Stomach (tissue), 4 donors: ENCODE results near the gene SERPINB11.

Experiments used
- CTCF ChIP-seq, 7 experiments: fragments of 450-650 bp in 4 of 7; fragments of 200-600 bp in 3 of 7; sonication (generic) in 3 of 7; IDR thresholded peaks; one replicate each; pipeline ENCODE4 v1.5.1; 2016 to 2019; ENCODE audit warnings: antibody characterized with exemption in 7 of 7, control low read depth in 2 of 7, mild to moderate bottlenecking in 1 of 7
- EP300 ChIP-seq: sonication (generic); formaldehyde crosslinking; IDR thresholded peaks from one replicate; pipeline ENCODE4 v1.6.1; 2017; ENCODE audit warnings: antibody characterized with exemption
- POLR2A ChIP-seq, 4 donors: fragments of 450-650 bp; IDR thresholded peaks; one replicate each; pipeline ENCODE4 v1.6.1; 2016; ENCODE audit warnings: antibody characterized with exemption in 4 of 4, control low read depth in 2 of 4, mild to moderate bottlenecking in 1 of 4, moderate library complexity in 1 of 4
- POLR2AphosphoS5 ChIP-seq, 3 donors: sonication (generic); formaldehyde crosslinking; IDR thresholded peaks; one replicate each; pipeline ENCODE4 v1.6.1; 2016; ENCODE audit warnings: antibody characterized with exemption in 3 of 3

GRCh38 chr18:63763831-63764600 is 61.3 kb downstream of the SERPINB11 start:
- TF ChIP-seq POLR2AphosphoS5 (IDR thresholded peaks at IDR 0.05) (no peak), CTCF (IDR thresholded peaks at IDR 0.05) (no peak), EP300 (no peak), POLR2A (IDR thresholded peaks at IDR 0.05) (no peak)
